ENCODE data around the gene PHIP.

The PHIP gene

DNA sequence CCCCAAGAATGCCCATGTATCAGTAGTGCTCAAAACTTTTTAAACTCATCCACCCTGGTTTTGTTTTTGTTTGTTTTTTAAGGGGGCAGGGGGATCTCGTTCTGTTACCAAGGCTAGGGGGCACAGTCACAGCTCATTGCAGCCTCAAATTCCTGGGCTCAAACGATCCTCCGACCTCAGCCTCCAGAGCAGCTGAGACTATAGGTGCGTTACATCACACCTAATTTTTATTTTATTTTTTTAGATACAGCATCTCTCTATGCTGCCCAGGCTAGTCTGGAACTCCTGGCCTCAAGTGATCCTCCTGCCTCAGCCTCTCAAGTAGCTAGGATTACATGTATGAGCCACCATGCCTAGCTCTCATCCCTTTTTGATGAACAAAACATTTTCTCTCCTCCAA is 11.2 kb downstream of the PHIP start:
- Histone ChIP-seq H3K27ac (ENCODE audit: low read length) (no peak overlapping the region), H3K36me3 (ENCODE audit: insufficient read depth, low read depth, low read length) (peaks cover 43% of the 10 kb centered on the region), H3K4me1 (ENCODE audit: insufficient read depth, low read length) (no peaks in the 10 kb centered on the region), H3K4me3 (ENCODE audit: low read length) (no peak overlapping the region), H3K9me3 (ENCODE audit: insufficient read depth, low read depth, low read length) (no peaks in the 10 kb centered on the region), H3K9ac (ENCODE audit: low read depth, low read length) (no peak overlapping the region), H3K27me3 (ENCODE audit: insufficient read depth, low read length) (no peaks in the 10 kb centered on the region)

GRCh38 chr6:79066330-79066729 is 11.7 kb downstream of the PHIP start:
- Histone ChIP-seq H3K4me1 (ENCODE audit: insufficient read depth, low read length) (no peaks in the 10 kb centered on the region), H3K27ac (ENCODE audit: low read length) (no peak overlapping the region)

DNA sequence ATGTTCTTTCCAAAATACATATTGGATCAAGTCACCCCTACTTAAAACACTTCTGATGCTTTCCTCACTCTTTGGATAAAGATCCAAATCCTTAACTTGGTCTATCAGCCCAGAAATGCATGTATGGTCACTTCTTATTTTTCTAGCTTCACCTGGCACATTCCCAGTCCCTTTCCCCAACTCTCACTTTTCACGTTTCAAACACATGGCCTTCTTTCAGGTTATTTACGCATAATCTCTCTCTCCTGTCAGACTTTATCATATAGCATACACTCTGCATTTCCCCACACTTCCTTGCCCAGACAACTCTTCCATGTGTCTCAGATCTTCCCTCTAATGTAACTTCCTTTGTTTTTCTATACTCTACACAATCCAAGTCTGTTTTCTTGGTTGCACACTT is 12.8 kb downstream of the PHIP start:
- Histone ChIP-seq H3K27ac (ENCODE audit: low read length) (no peak overlapping the region), H3K27me3 (ENCODE audit: insufficient read depth, low read length) (no peaks in the 10 kb centered on the region), H3K9me3 (ENCODE audit: insufficient read depth, low read depth, low read length) (no peaks in the 10 kb centered on the region), H3K4me3 (ENCODE audit: low read length) (no peak overlapping the region), H3K4me1 (ENCODE audit: insufficient read depth, low read length) (no peaks in the 10 kb centered on the region), H3K36me3 (ENCODE audit: insufficient read depth, low read depth, low read length) (peaks cover 47% of the 10 kb centered on the region), H3K9ac (ENCODE audit: low read depth, low read length) (no peak overlapping the region)

More at GRCh38 chr6:79066330-79066729, 11.7 kb downstream of the PHIP start:
- Histone ChIP-seq H3K4me3 (ENCODE audit: low read length) (no peak overlapping the region), H3K9ac (ENCODE audit: low read depth, low read length) (no peak overlapping the region), H3K27me3 (ENCODE audit: insufficient read depth, low read length) (no peaks in the 10 kb centered on the region), H3K9me3 (ENCODE audit: insufficient read depth, low read depth, low read length) (no peaks in the 10 kb centered on the region), H3K36me3 (ENCODE audit: insufficient read depth, low read depth, low read length) (peaks cover 45% of the 10 kb centered on the region)

DNA sequence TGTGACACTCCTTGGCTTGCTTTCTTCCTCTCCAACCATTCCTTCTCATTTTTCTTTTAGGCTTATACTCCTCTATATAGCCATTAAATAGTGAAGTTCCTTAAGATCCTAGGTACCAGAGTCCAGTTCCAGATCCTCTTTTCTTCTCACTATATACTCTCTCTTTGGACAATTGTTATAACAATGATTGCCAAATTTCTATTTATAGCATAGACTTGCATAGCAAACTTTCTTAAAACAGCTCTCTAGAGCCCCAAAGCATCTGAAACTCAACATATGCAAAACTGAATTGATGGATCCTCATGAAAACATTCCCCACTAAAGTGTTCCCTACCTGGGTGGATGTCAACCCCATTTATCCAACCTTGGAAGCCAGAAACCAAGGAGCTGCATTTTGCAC is 13.4 kb downstream of the PHIP start:
- H3K9ac ChIP-seq (ENCODE audit: low read depth, low read length): no peak overlapping the region
- no peak overlapping the region for H3K4me3 ChIP-seq (ENCODE audit: low read length)
- peaks cover 48% of the 10 kb centered on the region for H3K36me3 ChIP-seq (ENCODE audit: insufficient read depth, low read depth, low read length)
- no peak overlapping the region for H3K27ac ChIP-seq (ENCODE audit: low read length)
- H3K4me1 ChIP-seq (ENCODE audit: insufficient read depth, low read length): no peaks in the 10 kb centered on the region
- H3K9me3 ChIP-seq (ENCODE audit: insufficient read depth, low read depth, low read length): no peaks in the 10 kb centered on the region
- H3K27me3 ChIP-seq (ENCODE audit: insufficient read depth, low read length): no peaks in the 10 kb centered on the region

DNA sequence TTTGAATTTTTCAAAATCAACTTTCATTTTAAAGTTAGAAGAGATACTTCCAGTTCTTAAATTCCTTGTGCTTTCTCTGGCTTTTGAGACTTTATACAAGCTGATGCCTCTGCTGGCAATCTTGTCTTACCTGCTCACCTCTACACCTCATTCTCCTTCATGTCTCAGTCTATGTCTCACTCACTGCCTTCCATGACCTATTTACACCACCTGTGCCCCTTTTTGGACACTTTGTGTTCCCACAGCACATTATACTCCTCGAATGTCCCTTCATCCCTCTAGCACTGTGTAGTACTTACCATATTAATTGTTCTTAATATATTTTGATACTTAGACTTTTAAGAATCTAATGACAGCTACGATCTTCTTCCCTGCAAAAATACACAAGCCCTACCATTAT is 15.3 kb downstream of the PHIP start:
- Histone ChIP-seq H3K4me3 (ENCODE audit: low read length) (no peak overlapping the region), H3K9ac (ENCODE audit: low read depth, low read length) (no peak overlapping the region), H3K9me3 (ENCODE audit: insufficient read depth, low read depth, low read length) (no peaks in the 10 kb centered on the region), H3K36me3 (ENCODE audit: insufficient read depth, low read depth, low read length) (peaks cover 61% of the 10 kb centered on the region), H3K4me1 (ENCODE audit: insufficient read depth, low read length) (no peaks in the 10 kb centered on the region), H3K27me3 (ENCODE audit: insufficient read depth, low read length) (no peaks in the 10 kb centered on the region), H3K27ac (ENCODE audit: low read length) (no peak overlapping the region)

DNA sequence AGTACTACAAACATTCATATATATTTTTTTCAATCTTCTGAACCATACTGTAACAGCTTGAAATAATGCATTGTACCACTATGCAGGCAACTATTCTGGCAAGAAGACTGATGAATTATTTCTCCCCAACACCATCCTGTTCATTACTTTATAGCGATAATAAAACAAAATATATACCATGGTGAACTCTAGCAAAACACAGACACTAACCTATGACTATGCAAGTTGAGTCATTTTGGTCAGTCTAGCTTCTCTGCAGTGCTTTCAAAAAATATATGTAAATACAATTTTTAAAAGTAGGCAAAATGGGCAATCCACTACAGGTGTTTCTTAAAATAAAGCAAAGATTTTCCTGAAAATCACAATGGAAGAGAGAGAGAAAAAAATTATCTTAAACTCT is 20.3 kb downstream of the PHIP start:
- no peak overlapping the region for H3K27ac ChIP-seq (ENCODE audit: low read length)
- H3K4me3 ChIP-seq (ENCODE audit: low read length): no peak overlapping the region
- no peaks in the 10 kb centered on the region; the same call in 1 of the 2 replicates for H3K9me3 ChIP-seq (ENCODE audit: insufficient read depth, low read depth, low read length)
- peaks cover 96% of the 10 kb centered on the region for H3K36me3 ChIP-seq (ENCODE audit: insufficient read depth, low read depth, low read length)
- H3K27me3 ChIP-seq (ENCODE audit: insufficient read depth, low read length): no peaks in the 10 kb centered on the region
- peaks cover 3% of the 10 kb centered on the region; the same call in 1 of the 2 replicates for H3K4me1 ChIP-seq (ENCODE audit: insufficient read depth, low read length)
- no peak overlapping the region for H3K9ac ChIP-seq (ENCODE audit: low read depth, low read length)

- Histone ChIP-seq H3K4me3 (ENCODE audit: low read length) (no peak overlapping the region), H3K27me3 (ENCODE audit: insufficient read depth, low read length) (no peaks in the 10 kb centered on the region), H3K4me1 (ENCODE audit: insufficient read depth, low read length) (peaks cover 3% of the 10 kb centered on the region; the same call in 1 of the 2 replicates), H3K36me3 (ENCODE audit: insufficient read depth, low read depth, low read length) (peaks cover 95% of the 10 kb centered on the region), H3K27ac (ENCODE audit: low read length) (no peak overlapping the region), H3K9ac (ENCODE audit: low read depth, low read length) (no peak overlapping the region), H3K9me3 (ENCODE audit: insufficient read depth, low read depth, low read length) (no peaks in the 10 kb centered on the region; the same call in 1 of the 2 replicates)
These were observed 21.8 kb downstream of the PHIP start for GRCh38 chr6:79056226-79056625.

DNA sequence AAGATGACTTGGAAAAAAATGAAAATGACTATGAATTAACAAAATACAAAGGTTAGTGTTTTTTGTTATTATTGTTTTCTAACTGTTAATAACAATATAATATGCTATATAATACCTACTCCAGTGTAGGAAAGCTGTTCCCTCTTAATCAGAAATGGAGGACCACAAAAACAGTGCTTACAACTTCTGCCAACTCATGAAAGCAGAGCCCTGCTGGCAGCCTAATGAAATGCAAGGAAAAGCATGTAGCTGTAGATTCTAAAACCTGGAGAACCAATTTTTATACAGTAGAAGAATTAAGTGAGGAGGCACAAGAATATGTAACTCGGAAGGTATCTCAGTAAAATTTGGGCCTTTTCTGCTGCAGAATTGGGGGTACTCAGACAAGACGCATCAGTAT is 29.4 kb downstream of the PHIP start:
- Histone ChIP-seq H3K9me3 (ENCODE audit: insufficient read depth, low read depth, low read length) (no peaks in the 10 kb centered on the region; the same call in 1 of the 2 replicates), H3K36me3 (ENCODE audit: insufficient read depth, low read depth, low read length) (peaks cover 67% of the 10 kb centered on the region), H3K27me3 (ENCODE audit: insufficient read depth, low read length) (no peaks in the 10 kb centered on the region), H3K27ac (ENCODE audit: low read length) (no peak overlapping the region), H3K9ac (ENCODE audit: low read depth, low read length) (no peak overlapping the region), H3K4me3 (ENCODE audit: low read length) (no peak overlapping the region), H3K4me1 (ENCODE audit: insufficient read depth, low read length) (peaks cover 9% of the 10 kb centered on the region; the same call in 1 of the 2 replicates)

- H3K4me3 ChIP-seq (ENCODE audit: low read length): no peak overlapping the region
- peaks cover 64% of the 10 kb centered on the region for H3K36me3 ChIP-seq (ENCODE audit: insufficient read depth, low read depth, low read length)
- no peaks in the 10 kb centered on the region for H3K9me3 ChIP-seq (ENCODE audit: insufficient read depth, low read depth, low read length)
- H3K27me3 ChIP-seq (ENCODE audit: insufficient read depth, low read length): no peaks in the 10 kb centered on the region
- no peak overlapping the region for H3K9ac ChIP-seq (ENCODE audit: low read depth, low read length)
- no peak overlapping the region for H3K27ac ChIP-seq (ENCODE audit: low read length)
- peaks cover 9% of the 10 kb centered on the region; the same call in 1 of the 2 replicates for H3K4me1 ChIP-seq (ENCODE audit: insufficient read depth, low read length)
These were observed 31.0 kb downstream of the PHIP start for GRCh38 chr6:79047072-79047471.

- no peaks in the 10 kb centered on the region for H3K9me3 ChIP-seq (ENCODE audit: insufficient read depth, low read depth, low read length)
- H3K4me1 ChIP-seq (ENCODE audit: insufficient read depth, low read length): peaks cover 9% of the 10 kb centered on the region; the same call in 1 of the 2 replicates
- H3K27me3 ChIP-seq (ENCODE audit: insufficient read depth, low read length): no peaks in the 10 kb centered on the region
- peaks cover 65% of the 10 kb centered on the region for H3K36me3 ChIP-seq (ENCODE audit: insufficient read depth, low read depth, low read length)
- no peak overlapping the region for H3K9ac ChIP-seq (ENCODE audit: low read depth, low read length)
- H3K27ac ChIP-seq (ENCODE audit: low read length): no peak overlapping the region
- no peak overlapping the region for H3K4me3 ChIP-seq (ENCODE audit: low read length)
These were observed 32.1 kb downstream of the PHIP start for GRCh38 chr6:79045966-79046365.

- Histone ChIP-seq H3K36me3 (ENCODE audit: insufficient read depth, low read depth, low read length) (peaks cover 69% of the 10 kb centered on the region), H3K9me3 (ENCODE audit: insufficient read depth, low read depth, low read length) (no peaks in the 10 kb centered on the region), H3K4me1 (ENCODE audit: insufficient read depth, low read length) (peaks cover 5% of the 10 kb centered on the region; the same call in 1 of the 2 replicates), H3K27me3 (ENCODE audit: insufficient read depth, low read length) (no peaks in the 10 kb centered on the region), H3K27ac (ENCODE audit: low read length) (no peak overlapping the region), H3K9ac (ENCODE audit: low read depth, low read length) (no peak overlapping the region), H3K4me3 (ENCODE audit: low read length) (no peak overlapping the region)
These were observed 35.3 kb downstream of the PHIP start for GRCh38 chr6:79042799-79043126.

DNA sequence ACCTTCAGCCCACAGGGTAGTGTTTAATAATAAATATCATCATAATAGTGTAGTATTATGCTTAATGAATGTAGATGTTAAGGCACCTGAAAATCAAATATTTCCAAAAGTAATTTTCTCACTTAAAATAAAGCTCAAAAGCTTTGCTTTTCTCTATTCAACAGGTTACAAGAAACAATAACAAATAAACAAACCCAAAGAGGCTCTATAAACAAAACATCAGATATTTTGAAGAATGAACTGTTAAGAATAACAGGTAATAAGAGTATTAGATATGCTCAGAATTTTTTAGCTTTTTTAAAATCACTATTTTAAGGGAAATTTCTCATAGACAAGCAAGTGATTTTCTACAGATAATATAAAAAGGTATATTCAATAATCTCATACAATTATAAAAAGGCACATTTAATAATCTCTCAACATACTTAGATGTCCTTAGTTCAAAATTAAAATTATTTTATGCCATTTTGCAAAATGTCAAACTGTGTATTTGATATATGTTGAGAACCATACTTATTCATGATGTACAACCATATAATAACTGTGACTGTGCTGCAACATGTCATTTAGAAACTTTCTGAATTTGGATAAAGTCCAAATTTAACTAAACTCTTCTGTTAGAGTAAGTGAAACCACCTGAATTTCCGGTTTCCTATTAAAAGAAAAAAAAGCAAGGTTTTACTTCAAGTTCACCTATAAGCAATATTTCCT is 35.8 kb downstream of the PHIP start:
- peaks cover 4% of the 10 kb centered on the region; the same call in 1 of the 2 replicates for H3K4me1 ChIP-seq (ENCODE audit: insufficient read depth, low read length)
- peaks cover 74% of the 10 kb centered on the region for H3K36me3 ChIP-seq (ENCODE audit: insufficient read depth, low read depth, low read length)
- H3K27ac ChIP-seq (ENCODE audit: low read length): no peak overlapping the region
- H3K27me3 ChIP-seq (ENCODE audit: insufficient read depth, low read length): no peaks in the 10 kb centered on the region
- H3K4me3 ChIP-seq (ENCODE audit: low read length): no peak overlapping the region
- no peak overlapping the region for H3K9ac ChIP-seq (ENCODE audit: low read depth, low read length)
- no peaks in the 10 kb centered on the region for H3K9me3 ChIP-seq (ENCODE audit: insufficient read depth, low read depth, low read length)

Measured in iPS-20b (cell line).